ENCODE results near the gene SLC6A11.

The SLC6A11 gene

DNA sequence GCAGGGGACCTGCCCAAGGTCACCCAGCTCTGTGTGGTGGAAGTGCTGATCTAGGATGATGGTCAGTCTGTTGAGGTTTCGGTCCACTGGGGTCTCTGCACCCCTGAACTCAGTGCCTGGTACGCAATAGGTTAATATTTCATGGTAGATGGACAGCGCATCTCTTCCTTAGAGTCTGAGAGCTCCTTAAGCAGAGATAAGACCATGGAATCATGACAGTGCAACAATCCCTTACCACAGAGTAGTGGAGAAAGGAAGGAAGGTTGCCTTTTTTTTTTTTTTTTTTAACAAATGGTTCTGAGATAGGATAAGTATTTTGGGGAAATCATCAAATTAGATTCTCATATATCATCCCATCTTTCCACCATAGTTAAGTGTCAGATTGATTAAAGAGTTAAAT, 96.8 kb downstream of the SLC6A11 start:
- Mint-ChIP-seq H3K27me3 (peaks cover 31% of the 10 kb centered on the region), H3K4me1 (ENCODE audit: low read depth) (no peaks in the 10 kb centered on the region), H3K36me3 (ENCODE audit: low read depth) (no peaks in the 10 kb centered on the region), H3K4me3 (no peak overlapping the region), H3K27ac (no peak overlapping the region), H3K9me3 (peaks cover 6% of the 10 kb centered on the region)
- DNase-seq, result no peak

DNA sequence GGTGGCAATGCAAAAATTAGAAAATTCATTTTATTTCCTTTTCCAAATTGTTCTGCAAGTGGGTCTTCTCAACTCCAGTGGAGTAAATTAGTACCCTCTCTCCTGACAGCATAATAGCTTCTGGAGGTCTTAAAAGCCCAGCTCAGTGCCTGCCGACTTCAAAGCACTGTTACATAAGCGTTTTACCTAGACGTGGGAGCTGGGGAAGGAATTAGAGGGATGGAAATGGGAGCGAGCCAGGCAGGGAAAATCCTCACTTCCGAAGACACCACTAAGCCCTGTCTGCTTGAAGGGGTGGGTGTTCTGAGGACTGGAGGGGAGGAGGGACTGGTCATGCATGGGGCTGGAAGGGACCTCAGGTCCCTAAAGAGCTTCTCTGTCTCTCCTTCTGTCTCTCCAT, 99.3 kb downstream of the SLC6A11 start:
- no peak overlapping the region for H3K4me3 Mint-ChIP-seq

DNA sequence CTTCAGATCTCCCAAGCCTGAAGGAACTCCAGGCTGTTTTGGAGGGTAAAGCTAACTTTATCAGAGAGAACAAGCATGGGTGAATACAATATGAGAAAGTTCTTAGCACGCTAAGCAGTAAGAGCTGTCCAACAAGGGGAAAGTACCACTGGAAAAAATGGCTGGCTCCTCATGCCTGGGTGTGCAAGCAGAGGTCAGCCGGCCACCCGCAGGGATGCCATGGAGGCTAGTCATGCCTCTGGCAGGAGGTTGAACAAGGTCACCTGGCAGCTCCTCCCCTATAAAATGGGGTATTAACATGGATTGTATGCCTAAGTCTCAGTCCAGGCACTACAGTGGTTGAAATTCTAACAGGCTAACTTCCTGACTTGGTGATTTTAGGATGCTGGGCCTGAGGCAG, 101.1 kb downstream of the SLC6A11 start:
- DNase-seq, result no peak
- no peak overlapping the region for H3K4me3 Mint-ChIP-seq
- H3K4me1 Mint-ChIP-seq (ENCODE audit: low read depth), result no peaks in the 10 kb centered on the region
- no peak overlapping the region for H3K27ac Mint-ChIP-seq
- peaks cover 57% of the 10 kb centered on the region for H3K27me3 Mint-ChIP-seq
- no peaks in the 10 kb centered on the region for H3K9me3 Mint-ChIP-seq
- no peaks in the 10 kb centered on the region for H3K36me3 Mint-ChIP-seq (ENCODE audit: low read depth)

More for the DNA sequence above, 99.3 kb downstream of the SLC6A11 start:
- Mint-ChIP-seq H3K4me1 (ENCODE audit: low read depth) (no peaks in the 10 kb centered on the region), H3K9me3 (no peaks in the 10 kb centered on the region), H3K27me3 (peaks cover 48% of the 10 kb centered on the region), H3K36me3 (ENCODE audit: low read depth) (no peaks in the 10 kb centered on the region), H3K27ac (no peak overlapping the region)
- no peak for DNase-seq

DNA sequence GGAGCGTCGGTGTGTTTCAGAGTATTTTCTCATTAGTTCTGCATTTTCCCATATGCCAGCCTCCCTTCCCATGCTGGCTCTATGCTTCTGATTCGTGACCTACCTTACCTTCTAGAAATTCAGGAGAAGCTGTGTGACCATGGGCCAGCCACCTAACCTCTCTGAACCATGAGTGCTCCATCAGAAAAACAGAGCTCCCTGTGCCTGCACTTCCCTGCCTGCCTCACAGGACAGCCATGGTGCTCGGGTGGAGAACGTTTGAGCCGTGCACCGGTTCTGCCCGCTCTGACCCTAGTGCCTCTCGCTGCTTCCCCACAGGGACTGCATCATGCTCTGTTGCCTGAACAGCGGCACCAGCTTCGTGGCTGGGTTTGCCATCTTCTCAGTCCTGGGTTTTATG, 102.0 kb downstream of the SLC6A11 start:
- Mint-ChIP-seq H3K36me3 (ENCODE audit: low read depth) (no peaks in the 10 kb centered on the region), H3K27ac (no peak overlapping the region), H3K27me3 (peaks cover 57% of the 10 kb centered on the region), H3K9me3 (no peaks in the 10 kb centered on the region), H3K4me3 (no peak overlapping the region), H3K4me1 (ENCODE audit: low read depth) (no peaks in the 10 kb centered on the region)
- DNase-seq, result no peak

DNA sequence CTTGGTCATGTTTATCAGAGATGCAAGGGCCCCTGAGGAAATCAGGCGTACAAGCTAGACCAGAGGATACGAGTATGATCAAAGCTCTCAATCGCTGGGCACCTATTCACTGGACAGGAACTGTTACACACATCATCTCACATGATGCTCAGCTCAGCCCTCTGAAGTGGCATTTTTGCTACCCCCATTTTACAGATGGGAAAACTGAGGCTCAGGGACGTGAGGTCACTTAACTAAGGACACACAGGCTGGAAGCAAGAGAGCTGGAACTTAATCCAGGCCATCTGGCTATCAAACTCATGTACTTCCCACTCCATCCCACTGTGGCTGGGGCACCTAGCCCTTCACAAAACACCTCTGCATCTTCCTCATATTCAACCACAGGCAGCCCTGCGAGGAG, 103.6 kb downstream of the SLC6A11 start:
- Mint-ChIP-seq H3K36me3 (ENCODE audit: low read depth) (no peaks in the 10 kb centered on the region), H3K27me3 (peaks cover 52% of the 10 kb centered on the region), H3K9me3 (no peaks in the 10 kb centered on the region), H3K27ac (no peak overlapping the region), H3K4me3 (no peak overlapping the region), H3K4me1 (ENCODE audit: low read depth) (no peaks in the 10 kb centered on the region)
- no peak for DNase-seq

DNA sequence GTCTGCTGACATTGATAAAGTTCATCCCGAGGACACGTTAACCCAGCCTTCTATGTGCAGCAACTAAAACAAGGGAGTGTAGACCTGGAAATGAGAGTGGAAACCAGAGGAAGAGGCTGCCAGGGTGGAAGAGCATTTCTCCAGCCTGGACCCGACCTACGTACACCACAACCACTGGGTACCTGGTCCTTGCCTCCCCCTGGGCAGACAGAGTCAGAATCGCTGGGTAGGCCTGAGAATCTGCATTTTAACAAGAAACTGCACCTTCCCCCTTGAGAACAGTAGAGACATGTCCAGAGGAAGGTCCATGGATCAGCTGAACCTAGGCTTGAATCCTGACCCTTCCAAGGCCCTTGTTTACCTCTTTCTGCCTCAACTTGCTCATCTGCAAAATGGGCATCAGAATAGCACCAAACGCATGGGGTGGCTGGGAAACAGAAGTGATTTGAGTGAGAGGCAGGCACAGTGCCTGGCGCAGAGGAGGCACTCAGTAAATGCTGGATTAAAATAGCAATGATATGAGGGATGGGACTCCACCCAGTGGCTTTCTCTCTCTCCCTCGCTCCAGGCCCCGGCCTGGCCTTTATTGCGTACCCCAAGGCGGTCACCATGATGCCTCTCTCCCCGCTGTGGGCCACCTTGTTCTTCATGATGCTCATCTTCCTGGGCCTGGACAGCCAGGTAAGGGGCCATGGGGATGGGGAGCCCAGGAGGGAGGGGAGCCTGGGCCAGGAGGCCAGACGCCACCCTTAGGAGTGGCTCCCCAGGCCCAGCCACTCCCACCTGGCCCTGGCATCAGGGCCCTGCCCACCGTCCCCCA, 109.6 kb downstream of the SLC6A11 start:
- no peaks in the 10 kb centered on the region for H3K36me3 Mint-ChIP-seq (ENCODE audit: low read depth)

DNA sequence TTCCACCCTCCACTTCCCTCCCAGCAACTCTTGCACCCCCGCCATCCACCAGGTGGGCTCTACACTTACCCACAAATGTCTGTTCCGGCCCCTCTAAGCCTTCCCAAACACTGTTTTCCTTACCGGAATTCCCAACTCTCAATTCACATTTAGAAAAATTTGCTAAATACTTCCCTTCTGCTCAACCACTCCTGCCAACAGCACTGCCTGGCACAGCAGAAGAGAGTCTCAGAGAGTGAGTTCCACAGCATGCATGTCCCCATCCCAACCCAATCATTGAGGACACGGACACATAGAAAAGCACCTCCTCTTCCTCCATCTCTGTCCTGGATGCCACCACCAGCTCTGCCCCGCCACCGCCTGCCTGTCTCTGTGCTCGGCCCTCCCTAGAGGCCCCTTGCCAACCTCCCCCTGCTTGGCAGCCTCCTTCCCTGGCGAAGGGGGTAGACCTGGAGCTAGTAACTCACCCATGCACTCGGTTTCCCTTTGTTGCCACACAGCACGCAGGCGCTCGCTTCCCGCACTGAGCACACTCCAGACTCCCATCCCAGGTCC, 110.3 kb downstream of the SLC6A11 start:
- Mint-ChIP-seq H3K36me3 (ENCODE audit: low read depth) (no peaks in the 10 kb centered on the region), H3K4me3 (no peak overlapping the region), H3K27ac (no peak overlapping the region), H3K27me3 (peaks cover 10% of the 10 kb centered on the region), H3K4me1 (ENCODE audit: low read depth) (no peaks in the 10 kb centered on the region), H3K9me3 (no peaks in the 10 kb centered on the region)
- DNase-seq, result no peak

More for the DNA sequence above, 109.6 kb downstream of the SLC6A11 start:
- H3K4me1 Mint-ChIP-seq (ENCODE audit: low read depth), result no peaks in the 10 kb centered on the region
- DNase-seq, result peak; percentile 15
- H3K9me3 Mint-ChIP-seq, result no peaks in the 10 kb centered on the region
- H3K4me3 Mint-ChIP-seq, result no peak overlapping the region
- no peak overlapping the region for H3K27ac Mint-ChIP-seq
- H3K27me3 Mint-ChIP-seq, result peaks cover 15% of the 10 kb centered on the region

DNA sequence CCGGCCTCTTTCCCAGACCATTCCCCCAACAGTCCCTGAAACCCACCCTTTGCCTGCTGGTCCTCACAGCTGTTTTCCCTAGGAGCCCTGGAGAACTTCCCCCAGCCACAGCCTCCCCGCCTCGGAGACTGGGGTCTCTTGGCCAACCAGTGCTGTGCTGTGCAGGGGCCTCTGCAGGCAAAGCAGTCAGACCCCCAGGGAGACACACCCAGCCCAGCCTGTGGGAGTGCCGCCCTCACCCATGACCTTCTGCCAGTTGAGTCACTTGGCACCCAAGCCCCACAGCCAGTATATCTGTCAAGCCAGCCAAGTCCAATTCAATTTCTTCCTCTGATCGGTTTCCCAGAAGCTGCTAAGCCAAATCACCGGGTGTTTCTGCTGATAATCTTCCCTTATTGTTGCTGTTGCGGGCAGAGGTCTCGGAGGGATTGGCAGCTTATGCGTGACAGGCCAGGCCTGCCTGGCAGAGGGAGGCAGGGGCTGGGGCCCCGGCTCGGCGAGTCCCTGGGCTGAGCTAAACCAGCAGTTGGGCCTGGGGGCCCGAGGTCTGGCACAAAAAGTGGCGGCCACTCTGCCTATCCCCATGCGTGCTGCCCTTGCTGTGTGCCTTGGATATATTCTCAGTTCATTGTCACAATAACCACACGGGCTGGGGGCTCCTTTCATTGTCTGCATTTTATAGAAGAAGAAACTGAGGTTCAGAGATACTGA, 110.9 kb downstream of the SLC6A11 start:
- Mint-ChIP-seq H3K27ac (no peak overlapping the region), H3K9me3 (no peaks in the 10 kb centered on the region), H3K27me3 (peaks cover 6% of the 10 kb centered on the region), H3K4me1 (ENCODE audit: low read depth) (no peaks in the 10 kb centered on the region), H3K4me3 (no peak overlapping the region), H3K36me3 (ENCODE audit: low read depth) (no peaks in the 10 kb centered on the region)
- peak; percentile 7 for DNase-seq

DNA sequence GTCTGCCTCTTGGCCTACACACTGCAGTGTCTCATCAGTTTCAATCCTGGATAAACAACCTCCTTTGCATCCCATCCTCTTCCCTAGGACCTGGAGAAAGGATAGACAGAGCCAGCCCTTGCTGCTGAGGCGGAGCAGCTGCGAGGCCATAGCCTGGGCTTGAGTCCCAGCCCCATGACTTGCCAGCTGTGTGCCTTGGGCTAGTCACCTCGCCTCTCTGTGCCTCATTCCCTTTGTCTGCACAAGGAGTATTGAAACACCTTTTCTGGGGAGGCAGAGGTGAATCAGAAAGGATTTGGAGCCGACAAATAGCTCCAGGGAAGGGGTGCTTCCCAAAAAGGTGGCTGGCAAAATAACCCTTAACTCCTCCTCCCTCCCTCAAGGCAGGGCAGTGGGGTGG, 111.5 kb downstream of the SLC6A11 start:
- H3K27ac Mint-ChIP-seq, result no peak overlapping the region
- DNase-seq, result no peak
- no peak overlapping the region for H3K4me3 Mint-ChIP-seq
- no peaks in the 10 kb centered on the region for H3K9me3 Mint-ChIP-seq
- H3K36me3 Mint-ChIP-seq (ENCODE audit: low read depth), result no peaks in the 10 kb centered on the region
- H3K27me3 Mint-ChIP-seq, result peaks cover 2% of the 10 kb centered on the region
- no peaks in the 10 kb centered on the region for H3K4me1 Mint-ChIP-seq (ENCODE audit: low read depth)

DNA sequence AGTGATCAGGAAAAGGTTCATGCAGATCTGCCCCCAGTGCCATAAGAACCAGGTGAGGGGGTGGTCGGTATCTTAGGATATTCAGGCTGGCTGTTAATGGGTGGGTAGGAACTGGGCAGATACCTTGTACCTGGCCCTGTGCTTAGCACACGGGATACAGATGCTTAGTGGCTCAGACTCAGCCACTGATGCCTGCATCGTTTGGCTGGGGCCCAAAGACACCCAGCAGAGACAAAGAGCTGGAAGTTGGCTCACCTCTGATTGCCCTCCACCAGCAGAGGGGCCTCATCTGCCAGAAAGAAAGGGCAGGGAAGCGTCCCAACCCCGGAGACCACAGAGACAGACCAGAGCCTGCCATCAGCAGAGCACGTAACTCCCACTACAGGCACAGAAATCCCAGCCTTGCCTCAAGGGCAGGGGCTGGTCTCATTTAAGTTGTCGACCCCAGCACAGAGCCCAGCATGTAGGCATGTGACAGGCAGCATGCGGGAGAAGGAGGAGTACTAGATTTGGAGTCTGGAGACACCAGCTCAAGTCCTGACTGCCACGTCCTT, 112.5 kb downstream of the SLC6A11 start:
- DNase-seq, result peak; percentile 9
- H3K36me3 Mint-ChIP-seq (ENCODE audit: low read depth), result no peaks in the 10 kb centered on the region
- H3K9me3 Mint-ChIP-seq, result no peaks in the 10 kb centered on the region
- no peaks in the 10 kb centered on the region for H3K27me3 Mint-ChIP-seq
- H3K4me1 Mint-ChIP-seq (ENCODE audit: low read depth), result no peaks in the 10 kb centered on the region
- no peak overlapping the region for H3K27ac Mint-ChIP-seq
- H3K4me3 Mint-ChIP-seq, result no peak overlapping the region

DNA sequence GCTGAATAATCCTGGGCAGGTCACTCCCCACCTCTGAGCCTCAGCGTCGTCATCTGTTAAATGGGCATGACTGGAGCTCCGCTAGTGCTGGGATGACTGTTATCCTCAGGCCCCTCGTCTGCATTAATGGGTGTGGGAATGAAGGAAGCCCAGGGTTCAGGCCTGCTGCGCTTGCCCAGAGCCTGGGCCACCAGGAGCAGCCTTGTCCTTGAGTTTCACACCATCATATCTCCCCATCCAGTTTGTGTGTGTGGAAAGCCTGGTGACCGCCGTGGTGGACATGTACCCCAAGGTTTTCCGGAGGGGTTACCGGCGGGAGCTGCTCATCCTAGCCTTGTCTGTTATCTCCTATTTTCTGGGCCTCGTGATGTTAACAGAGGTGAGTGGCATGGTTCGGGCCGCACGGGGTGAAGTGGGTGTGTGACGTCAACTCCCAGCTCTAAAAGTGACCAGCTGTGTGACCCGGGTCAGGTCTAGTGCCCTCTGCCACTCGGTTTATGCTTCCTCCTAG, 113.0 kb downstream of the SLC6A11 start:
- H3K4me3 Mint-ChIP-seq, result no peak overlapping the region
- H3K4me1 Mint-ChIP-seq (ENCODE audit: low read depth), result no peaks in the 10 kb centered on the region
- H3K27ac Mint-ChIP-seq, result no peak overlapping the region
- no peaks in the 10 kb centered on the region for H3K36me3 Mint-ChIP-seq (ENCODE audit: low read depth)
- H3K9me3 Mint-ChIP-seq, result no peaks in the 10 kb centered on the region
- peak; percentile 14 for DNase-seq
- H3K27me3 Mint-ChIP-seq, result no peaks in the 10 kb centered on the region

DNA sequence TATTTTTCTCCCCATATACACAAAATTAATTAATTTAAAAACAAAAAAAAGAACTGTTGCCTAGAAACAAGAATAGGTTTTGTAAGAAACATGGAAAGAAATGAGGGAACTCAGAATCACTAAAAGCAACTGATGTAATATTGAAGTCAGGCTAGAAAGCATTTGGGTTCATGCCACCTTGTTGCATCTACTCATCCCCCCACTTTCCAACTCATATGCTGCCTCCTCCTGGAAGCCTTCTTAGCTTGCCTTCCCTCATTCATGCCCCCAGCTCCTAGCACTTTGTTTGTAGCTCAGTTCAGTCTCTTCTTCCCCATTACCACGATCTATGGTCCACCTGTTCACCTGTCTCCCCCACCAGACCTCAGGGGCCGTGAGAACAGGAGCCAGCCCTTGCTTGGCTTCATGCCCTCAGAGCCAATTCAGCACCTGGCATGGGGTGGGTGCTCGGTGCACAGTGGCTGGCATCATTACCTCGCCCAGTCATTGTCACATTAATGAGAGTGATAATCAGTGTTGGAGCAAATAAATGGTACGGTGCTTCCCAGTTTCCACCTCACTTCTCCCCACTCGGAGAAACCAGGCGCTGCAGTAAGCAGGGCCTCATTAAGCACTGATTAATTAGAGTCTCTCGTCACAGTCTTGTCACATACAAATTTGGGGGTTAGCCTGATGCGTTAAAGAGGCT, 114.1 kb downstream of the SLC6A11 start:
- H3K36me3 Mint-ChIP-seq (ENCODE audit: low read depth), result no peaks in the 10 kb centered on the region
- H3K27me3 Mint-ChIP-seq, result no peaks in the 10 kb centered on the region
- H3K4me3 Mint-ChIP-seq, result no peak overlapping the region
- no peaks in the 10 kb centered on the region for H3K4me1 Mint-ChIP-seq (ENCODE audit: low read depth)
- H3K9me3 Mint-ChIP-seq, result no peaks in the 10 kb centered on the region
- DNase-seq, result peak; percentile 3
- H3K27ac Mint-ChIP-seq, result no peak overlapping the region

DNA sequence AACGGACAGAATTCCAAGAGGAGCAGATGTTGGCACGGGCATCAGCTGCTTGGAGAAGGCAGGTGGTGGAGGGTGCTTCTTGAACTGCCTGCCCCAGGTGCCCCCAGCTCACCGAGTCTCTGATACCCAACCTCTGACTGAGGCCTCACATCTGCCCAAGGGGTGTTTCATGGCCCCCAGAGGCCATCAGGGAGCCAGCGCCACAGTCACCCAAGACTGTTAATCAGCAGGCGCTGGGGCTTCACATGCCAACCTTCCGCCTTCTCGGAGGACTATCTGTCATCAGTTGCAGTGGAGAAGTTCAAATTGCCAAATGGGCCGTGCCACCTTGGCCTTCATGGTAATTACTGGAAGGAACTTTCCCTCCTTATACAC, 114.6 kb downstream of the SLC6A11 start:
- Mint-ChIP-seq H3K27me3 (no peaks in the 10 kb centered on the region), H3K27ac (no peak overlapping the region), H3K9me3 (no peaks in the 10 kb centered on the region), H3K4me3 (no peak overlapping the region), H3K4me1 (ENCODE audit: low read depth) (no peaks in the 10 kb centered on the region), H3K36me3 (ENCODE audit: low read depth) (no peaks in the 10 kb centered on the region)
- peak; percentile 1 for DNase-seq

DNA sequence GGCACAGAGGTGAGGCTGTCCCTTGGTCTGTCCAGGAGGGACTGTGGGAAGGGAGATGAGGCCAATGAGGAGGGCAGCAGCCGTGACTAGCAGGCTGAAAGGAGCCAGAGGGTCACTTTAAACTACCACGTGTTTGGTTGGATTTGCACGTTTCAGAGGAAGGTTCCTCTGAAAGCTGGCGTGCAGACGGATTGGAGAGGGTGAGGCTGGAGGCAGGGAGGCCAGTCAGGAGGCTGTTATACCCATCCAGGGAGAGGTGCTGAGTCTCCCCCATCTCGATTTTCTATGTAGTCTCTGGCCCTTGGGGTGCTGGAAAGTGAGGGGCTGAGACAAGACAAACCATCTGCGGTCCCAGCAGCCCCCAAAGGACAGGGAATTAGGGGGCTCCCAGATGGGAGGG, 116.6 kb downstream of the SLC6A11 start:
- Mint-ChIP-seq H3K9me3 (no peaks in the 10 kb centered on the region), H3K36me3 (ENCODE audit: low read depth) (no peaks in the 10 kb centered on the region), H3K27ac (no peak overlapping the region), H3K27me3 (peaks cover under 1% of the 10 kb centered on the region), H3K4me1 (ENCODE audit: low read depth) (no peaks in the 10 kb centered on the region), H3K4me3 (no peak overlapping the region)
- no peak for DNase-seq

Data from activated T-cell treated with anti-CD3 and anti-CD28 coated beads, Interleukin-2, amount 50 U/mL, for 24 hours (primary cell).